T-helper 22 cell (primary cell): ENCODE data around the gene PIN1.

Source experiments
- DNase-seq: peaks from one replicate; pipeline ENCODE4 v3.0.0-alpha.2; 2020; ENCODE audit warnings: low read depth

PIN1 gene

DNA sequence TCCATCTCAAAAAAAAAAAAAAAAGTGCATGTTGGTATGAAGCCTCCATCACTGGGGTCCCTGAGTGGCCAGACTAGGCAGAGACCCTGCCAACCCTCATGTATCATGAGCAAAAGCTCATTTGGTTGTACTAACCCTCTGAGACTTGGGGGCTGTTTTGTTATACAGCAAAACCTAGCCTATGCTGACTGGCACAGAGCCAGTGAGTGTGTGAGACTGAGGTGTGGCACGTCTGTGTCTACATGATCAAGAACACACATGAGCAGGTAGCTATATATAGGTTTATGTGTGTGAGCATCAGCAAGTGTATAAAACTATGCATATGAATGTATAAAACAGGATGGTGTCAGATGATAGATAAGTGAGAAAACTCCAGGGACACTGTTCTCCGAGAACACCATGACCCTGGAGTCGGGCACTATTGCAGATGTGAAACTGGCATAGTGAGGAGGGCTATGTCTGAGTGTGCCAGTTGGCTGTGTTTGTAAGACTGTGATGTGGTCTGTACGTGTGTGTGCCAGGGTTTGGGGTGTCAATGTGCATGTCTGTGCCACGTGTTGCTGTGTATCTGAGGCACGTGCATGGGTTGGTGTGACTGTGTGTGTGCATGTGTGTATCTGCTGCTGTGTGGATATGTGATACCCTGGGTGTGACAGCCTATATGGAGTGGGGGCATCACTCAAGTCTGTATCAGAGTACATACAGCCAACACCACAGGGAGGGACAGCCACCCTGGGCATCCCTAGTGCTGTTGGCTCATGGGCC, 56.7 kb downstream of the PIN1 start:
- DNase-seq: no peak
